GM19438 (cell line): ENCODE data around the gene CXCL10.
"Not testable (repeated sequence)": the region's sequence is repeated elsewhere in the genome, so short reads cannot be mapped to it uniquely, and the experiment has no call there.

Experiments used
- ATAC-seq: cut with Tn5 transposase; IDR thresholded peaks from one replicate; pipeline ENCODE4 v1.9.1; 2021; ENCODE audit warnings: low read depth; ENCODE audit not compliant: unreplicated experiment

CXCL10 gene

DNA sequence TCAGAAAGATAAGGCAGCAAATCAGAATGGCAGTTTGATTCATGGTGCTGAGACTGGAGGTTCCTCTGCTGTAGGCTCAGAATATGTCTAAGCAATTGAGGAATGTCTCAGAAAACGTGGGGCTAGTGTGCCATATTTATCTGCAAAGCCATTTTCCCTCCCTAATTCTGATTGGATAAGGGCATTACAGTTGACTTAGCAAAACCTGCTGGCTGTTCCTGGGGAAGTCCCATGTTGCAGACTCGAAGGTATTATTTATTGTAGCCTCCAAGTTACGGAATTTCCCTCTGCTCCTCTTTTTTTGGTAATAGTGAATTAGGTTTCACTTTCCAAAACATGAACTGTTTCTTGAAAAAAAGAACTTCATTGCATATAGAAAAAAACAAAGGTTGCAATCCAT, at the start of gene CXCL10:
Gene CXCL10 (minus strand): TSS at position 109 of the 400 bp plus-strand sequence. CDS start 66 bp downstream, at position 43.
- no peak for ATAC-seq

DNA sequence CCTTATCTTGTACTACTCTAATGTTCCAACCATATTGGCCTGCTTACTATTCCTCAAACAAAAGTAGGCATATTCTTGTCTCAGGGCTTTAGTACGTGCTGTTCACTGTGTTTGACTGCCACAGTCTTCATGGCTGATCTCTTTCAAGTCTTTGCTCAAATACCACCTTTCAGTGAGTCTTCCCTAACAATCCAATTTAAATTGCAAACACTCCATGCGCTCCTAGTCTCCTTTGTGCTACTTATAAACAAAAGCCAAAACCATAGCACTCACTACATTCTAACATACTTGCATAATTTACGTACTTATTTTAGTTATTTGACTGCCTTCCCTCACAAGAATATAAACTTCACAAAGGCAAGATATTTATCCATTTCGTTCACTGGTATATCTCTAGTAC, 49.5 kb upstream of the CXCL10 start:
- ATAC-seq: no peak

DNA sequence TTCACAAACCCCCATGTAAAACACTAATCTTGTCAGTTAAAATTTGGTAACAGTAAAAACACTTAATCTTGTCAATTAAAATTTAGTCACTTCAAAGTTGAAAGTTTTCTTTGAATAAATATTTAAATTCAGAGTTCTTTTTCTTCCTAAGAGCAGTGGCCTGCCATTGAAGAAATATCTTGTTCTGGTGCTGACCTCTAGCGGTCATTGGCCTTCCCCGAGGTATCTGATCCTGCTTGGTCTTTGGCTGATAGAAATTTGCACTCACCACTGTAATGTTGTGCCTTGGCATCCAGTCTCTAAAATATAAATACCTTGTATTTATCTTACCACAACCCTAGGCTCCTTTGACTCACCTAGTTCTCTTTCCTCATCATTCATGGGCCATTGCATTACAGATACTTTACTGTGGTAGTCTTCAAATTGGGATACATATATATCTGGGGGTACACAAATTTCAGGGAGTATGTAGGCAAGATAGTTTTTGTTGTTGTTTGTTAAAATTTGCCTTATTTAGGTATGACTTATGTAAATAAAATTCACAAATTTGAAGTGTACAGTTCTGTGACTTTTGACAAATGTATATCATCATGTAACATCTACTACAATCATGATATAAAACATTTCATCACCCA, 44.5 kb upstream of the CXCL10 start:
- peak; percentile 81 for ATAC-seq

DNA sequence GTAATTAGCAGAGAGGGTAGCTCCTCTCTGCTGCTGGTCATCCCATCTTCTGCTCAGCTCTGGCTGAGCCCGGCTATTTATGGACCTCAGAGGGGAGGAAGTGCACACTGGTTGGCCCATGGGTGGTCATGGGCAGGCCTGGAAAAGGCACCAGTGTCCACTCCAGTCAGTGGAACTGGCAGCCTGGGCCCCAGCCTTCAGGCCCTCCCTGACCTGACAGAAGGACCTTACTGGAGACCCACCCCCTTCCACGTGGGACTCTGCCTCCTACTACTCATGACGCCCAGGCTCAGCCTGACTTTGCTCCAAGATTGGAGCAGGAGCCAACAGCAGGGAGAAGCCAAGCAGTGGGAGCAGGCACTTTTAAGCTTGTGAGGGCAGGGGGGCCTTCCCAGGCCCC, 43.2 kb upstream of the CXCL10 start:
- no peak for ATAC-seq

DNA sequence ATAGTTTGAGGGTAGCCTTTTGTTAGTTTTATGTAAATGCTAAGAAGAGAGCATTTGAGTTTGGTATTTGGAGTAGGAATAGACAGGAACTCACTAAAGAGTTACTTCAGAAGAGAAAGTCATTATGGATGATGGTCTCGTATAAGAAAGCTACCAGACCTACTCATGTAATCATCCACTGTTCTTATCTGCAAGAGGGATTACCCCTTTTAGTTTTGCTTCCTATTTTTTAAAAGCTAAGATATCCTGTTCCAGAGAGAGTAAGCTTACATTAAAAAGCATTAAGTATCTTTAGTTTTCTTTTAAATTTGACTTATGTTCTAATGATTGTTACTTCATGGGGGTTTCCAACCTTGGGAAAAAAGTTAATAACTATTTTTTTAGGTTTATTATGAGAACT, 38.7 kb upstream of the CXCL10 start:
- ATAC-seq: peak; percentile 73

DNA sequence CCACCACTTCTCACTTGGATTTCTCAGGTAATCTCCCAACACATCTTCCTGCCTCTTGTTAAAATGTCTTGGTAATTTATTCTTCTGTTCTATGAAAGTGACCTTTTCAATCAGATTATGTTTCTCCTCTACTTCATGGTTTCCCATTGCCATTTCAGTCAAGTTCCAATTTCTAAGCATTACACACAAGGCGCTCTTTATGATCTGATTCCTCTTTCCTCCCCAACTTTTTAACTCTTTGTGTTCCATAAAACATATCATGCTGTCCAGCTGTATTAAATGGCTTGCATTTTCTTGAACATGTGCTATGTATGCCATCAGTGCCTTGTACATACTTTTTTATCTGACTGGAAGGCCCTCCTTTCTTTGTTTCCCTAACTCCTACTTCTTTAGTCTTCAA, 38.1 kb upstream of the CXCL10 start:
- no peak for ATAC-seq

DNA sequence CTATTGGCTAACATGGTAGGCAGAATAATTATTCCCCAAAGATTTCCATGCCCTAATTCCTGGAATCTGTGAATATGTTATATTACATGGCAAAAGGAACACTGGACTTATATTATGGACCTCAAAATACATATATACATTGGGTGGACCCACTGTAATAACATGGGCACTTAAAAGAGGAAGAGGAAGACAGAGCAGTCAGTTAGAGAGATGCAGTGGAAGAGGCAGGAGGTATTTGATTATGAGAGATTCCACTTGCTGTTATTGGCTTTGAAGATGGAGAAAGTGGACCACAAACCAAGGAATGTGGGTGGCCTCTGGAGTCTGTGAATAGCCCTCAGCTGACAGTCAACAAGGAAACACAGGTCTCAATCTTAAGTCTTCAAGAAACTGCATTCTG, 37.2 kb upstream of the CXCL10 start:
- ATAC-seq: no peak

DNA sequence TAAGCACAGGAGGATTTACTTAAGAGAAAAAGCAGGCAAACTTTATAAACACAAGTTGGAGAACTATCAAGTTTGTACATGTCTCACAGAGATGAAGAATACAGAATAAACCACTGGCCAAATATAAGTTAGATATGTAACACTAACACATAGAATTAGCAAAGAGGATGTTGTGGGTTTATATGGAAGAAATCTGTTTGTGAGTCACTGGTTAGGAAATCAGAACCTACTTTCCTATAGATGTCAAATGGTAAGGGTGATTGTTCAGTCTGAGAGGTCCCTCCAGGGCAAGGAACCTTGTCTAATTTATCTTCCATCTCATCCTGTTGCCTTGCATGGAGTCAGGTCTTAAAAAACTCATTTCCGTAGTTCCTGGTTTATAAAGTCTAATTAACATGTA, 36.5 kb upstream of the CXCL10 start:
- ATAC-seq: no peak

DNA sequence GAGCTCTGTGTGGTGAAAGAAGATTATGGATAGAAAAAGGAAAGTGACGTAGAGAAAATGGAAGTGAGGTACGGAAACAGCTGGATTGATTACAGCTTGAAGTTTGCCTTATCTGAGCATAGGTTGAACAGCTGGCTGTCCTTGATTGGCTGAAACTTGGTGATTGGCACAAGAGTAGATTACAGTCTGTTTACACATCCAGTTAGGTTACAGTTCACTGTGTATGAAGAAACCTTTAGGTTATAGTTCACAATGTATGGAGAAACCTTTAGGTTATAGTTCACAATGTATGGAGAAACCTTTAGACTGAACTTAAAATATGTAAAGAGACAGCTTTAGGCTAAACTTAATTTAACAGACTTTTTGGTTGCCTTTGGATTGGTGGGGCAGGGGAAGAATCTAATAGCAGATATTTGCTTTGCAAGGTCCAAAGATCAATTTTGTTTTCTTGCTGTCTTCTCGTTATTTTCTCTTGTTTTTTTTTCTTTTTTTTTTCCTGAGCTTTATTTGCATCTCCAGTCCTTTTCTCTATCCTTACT, 35.7 kb upstream of the CXCL10 start:
- peak; percentile 31 for ATAC-seq

DNA sequence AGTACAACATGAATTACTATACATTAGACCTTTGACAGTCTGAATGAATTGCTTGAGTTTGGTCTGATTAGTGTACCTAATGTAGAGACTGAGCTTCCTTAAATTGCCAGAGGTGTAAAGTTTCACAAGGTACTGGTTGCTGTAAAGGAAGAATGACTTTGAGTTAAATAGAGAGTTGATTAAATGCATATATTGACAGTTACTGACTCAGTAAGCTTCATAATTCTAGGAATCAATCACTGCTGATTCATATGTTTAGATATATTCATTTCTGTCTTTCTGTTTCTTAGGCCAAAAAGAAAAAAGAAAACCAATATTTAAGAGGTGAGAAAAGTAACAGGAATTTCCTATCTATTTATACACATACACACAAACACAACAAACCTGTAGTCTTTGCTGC, 35.0 kb upstream of the CXCL10 start:
- ATAC-seq: no peak

DNA sequence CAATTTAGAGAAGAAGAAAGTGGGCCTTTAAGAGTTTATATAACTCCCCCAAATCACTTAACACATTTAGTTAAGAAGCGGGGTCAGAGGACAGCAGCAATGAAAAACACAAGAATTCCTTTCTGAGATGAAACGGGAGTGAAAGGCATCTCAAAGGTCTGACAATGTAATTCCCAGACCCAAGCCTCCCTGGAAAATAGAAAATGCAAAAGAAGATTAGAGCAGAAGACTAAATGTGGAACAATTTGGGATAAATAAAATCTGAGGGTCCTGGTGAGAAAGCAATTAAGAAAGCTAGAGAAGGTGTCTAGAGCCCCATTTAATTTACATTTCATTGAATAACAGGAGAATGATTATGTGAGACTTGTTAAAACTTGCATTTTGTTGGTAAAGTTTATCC, 32.1 kb upstream of the CXCL10 start:
- no peak for ATAC-seq

DNA sequence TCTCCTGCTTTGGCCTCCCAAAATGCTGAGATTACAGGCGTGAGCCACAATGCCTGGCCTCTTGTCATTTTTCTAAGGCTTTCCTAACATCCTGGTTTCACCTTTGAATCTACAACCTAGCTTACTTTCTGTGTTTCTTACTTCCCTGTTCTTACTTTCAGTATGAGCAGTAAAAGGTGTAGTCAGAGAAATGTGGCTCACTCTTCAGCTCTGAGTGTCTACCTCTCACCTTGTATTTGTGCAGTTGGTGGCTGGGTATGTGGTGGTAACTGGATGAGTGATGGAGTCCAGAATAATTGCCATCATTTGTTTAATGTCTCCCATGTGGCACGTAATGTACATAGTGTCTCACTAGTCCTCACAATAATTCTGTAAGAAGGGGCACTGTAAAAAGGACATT, 31.7 kb upstream of the CXCL10 start:
- peak; percentile 97 for ATAC-seq

DNA sequence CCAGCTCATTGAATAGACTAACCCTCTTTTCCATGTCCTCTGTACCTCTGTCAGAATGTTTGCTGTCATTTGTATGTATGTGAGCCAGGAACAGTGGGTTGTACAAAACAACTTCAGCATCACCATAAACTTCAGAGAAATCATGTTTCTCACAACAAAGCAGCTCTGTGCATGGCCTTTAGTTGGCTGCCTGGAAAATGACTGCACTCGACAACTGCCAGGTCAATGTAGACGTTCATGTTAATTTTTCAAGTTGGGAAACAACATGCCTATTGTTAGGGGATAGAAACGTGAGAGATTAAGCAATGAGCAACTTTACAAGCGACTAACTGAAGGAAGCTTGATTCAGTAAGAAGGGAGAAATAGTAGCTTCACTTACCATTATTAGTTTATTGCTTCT, 30.4 kb upstream of the CXCL10 start:
- no peak for ATAC-seq

DNA sequence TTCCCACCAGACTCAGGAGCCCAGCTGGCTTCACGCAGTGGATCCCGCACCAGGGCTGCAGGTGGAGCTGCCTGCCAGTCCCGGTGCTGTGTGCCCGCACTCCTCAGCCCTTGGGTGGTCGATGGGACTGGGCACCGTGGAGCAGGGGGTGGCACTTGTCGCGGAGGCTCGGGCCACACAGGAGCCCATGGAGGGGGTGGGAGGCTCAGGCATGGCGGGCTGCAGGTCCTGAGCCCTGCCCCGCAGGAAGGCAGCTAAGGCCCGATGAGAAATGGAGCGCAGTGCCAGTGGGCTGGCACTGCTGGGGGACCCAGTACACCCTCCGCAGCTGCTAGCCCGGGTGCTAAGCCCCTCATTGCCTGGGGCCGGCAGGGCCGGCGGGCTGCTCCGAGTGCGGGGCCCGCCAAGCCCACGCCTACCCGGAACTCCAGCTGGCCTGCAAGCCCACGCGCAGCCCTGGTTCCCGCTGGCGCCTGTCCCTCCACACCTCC, 27.3 kb upstream of the CXCL10 start:
- ATAC-seq: not testable (repeated sequence)

DNA sequence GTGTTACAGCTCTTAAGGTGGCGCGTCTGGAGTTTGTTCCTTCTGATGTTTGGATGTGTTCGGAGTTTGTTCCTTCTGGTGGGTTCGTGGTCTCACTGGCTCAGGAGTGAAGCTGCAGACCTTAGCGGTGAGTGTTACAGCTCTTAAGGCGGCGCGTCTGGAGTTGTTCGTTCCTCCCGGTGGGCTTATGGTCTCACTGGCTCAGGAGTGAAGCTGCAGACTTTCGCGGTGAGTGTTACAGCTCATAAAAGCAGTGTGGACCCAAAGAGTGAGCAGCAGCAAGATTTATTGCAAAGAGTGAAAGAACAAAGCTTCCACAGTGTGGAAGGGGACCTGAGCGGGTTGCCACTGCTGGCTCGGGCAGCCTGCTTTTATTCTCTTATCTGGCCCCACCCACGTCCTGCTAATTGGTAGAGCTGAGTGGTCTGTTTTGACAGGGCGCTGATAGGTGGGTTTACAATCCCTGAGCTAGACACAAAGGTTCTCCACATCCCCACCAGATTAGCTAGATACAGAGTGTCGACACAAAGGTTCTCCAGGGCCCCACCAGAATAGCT, 26.6 kb upstream of the CXCL10 start:
- not testable (repeated sequence) for ATAC-seq

DNA sequence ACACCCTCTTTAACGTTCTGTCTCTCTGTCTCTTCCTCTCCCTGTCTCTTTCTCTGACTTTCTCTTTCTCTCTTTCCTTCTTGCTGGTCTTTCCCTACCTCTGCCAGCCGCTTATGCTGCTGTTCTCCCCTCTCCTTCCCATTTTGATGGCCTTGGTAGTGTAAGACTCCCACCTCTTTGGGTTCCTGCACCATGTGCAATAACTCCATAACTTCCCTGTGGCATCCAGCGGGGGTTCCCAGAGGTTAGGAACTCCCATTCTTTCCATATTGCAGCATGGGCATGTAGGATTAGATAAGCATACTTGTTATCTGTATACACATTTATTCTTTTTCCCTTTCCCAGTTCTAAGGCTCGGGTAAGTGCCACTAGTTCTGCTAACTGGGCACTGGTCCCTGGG, 21.4 kb upstream of the CXCL10 start:
- ATAC-seq: not testable (repeated sequence)

DNA sequence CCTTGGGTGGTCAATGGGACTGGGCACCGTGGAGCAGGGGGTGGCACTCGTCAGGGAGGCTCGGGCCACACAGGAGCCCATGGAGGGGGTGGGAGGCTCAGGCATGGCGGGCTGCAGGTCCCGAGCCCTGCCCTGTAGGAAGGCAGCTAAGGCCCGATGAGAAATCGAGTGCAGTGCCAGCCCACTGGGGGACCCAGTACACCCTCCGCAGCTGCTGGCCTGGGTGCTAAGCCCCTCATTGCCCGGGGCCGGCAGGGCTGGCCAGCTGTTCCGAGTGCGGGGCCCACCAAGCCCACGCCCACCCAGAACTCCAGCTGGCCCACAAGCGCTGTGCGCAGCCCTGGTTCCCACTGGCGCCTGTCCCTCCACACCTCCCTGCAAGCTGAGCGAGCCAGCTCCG, 20.0 kb upstream of the CXCL10 start:
- not testable (repeated sequence) for ATAC-seq

DNA sequence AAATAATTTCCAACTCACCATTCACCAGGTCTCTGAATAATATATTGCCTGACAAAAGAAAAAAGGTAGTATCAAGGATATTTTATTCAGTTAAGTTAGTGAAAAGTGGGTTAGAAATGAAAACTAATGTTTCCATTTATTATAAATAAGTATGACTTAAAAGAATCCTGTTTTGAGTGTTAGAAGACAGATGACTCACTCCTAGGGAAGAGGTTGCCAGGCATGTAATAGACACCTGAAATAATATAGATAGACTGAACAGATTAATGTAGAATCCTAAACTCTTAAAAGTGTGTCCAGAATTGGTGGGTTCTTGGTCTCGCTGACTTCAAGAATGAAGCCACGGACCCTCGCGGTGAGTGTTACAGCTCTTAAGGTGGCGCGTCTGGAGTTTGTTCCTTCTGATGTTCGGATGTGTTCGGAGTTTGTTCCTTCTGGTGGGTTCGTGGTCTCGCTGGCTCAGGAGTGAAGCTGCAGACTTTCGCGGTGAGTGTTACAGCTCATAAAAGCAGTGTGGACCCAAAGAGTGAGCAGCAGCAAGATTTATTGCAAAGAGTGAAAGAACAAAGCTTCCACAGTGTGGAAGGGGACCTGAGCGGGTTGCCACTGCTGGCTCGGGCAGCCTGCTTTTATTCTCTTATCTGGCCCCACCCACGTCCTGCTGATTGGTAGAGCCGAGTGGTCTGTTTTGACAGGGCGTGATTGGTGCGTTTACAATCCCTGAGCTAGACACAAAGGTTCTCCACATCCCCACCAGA, 19.1 kb upstream of the CXCL10 start:
- ATAC-seq: not testable (repeated sequence)

DNA sequence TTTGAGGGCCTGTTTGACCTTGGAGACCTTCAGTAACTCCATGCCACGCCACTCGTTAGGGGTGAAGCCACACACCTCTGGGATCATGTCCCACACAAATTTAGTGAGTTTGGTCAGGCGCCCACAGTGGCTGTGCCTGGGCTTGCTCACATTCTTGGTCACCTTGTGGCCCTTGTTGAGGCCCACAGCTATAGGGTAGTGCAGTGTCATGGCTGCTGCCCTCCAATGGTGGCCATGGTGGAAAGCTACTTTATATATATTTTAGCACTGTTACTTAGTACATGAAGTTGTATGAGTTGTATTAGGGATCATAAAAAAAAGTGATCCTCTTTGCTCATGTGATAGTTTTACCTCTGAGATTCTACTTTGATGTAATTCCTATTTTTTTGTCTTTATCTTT, 13.6 kb upstream of the CXCL10 start:
- no peak for ATAC-seq

DNA sequence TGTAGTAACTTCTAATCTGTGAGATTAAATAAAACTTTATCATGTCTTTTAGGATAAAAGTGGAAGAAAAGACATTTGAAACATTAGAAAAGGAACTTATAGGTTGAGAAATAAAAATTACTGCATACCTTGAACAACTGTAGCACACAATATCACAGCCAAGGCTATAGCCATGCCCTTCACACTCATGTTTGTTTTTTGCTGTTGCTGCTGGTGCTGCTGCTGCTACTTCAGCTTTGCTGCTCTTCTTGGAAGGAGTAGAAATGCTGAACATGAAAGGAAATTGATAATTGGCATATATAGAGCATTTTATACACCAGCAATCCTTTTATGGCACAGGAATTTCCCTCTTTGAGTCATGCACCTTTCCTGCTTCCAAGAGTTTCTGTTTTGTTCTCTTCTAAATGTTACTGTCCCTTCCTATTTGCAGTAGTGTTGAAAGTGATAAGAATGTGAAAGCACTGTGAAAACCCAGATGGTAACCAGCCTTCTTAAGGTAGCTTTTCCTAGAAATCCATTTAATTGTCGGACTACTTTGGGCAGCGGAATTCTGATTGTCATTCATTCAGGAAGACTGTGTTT, 12.6 kb upstream of the CXCL10 start, which contains the start of gene CXCL11:
Gene CXCL11 (minus strand): TSS at position 272 of the 582 bp plus-strand sequence. CDS start 83 bp downstream, at position 189.
- ATAC-seq: no peak

DNA sequence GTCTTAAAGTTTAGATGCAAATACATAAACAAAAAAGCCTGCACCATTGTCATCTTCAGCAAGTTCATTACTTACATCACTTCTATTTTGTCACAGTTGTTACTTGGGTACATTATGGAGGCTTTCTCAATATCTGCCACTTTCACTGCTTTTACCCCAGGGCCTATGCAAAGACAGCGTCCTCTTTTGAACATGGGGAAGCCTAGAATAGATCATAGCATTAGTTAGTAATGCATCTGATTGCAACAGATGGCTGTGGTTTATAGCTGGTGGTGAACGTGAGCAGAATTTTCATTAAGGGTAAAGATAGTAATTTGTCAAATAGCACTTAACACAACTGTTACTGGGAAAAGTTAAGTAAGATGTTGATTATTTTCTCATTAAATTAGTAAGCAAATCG, 11.8 kb upstream of the CXCL10 start:
- ATAC-seq: no peak
